GM12801 (cell line): ENCODE data around the gene DCAF5.

Source experiments
- CTCF ChIP-seq: IDR thresholded peaks from one replicate; pipeline ENCODE4 v1.5.1; 2011; ENCODE audit warnings: control low read depth; ENCODE audit not compliant: insufficient read length; ENCODE audit errors: extremely low read depth

Gene DCAF5

GRCh38 chr14:69047255-69047654, 105.7 kb downstream of the DCAF5 start:
- no peak for TF ChIP-seq CTCF

GRCh38 chr14:69046476-69046860, 106.5 kb downstream of the DCAF5 start:
- no peak for TF ChIP-seq CTCF

GRCh38 chr14:69045857-69046475, 107.0 kb downstream of the DCAF5 start:
- no peak for TF ChIP-seq CTCF

- TF ChIP-seq CTCF: no peak
Observed at GRCh38 chr14:69044965-69045555, 107.9 kb downstream of the DCAF5 start.

GRCh38 chr14:69044296-69044695, 108.6 kb downstream of the DCAF5 start:
- no peak for TF ChIP-seq CTCF

GRCh38 chr14:69043596-69044260, 109.2 kb downstream of the DCAF5 start:
- no peak for TF ChIP-seq CTCF

GRCh38 chr14:69042787-69043444, 110.0 kb downstream of the DCAF5 start:
- no peak for TF ChIP-seq CTCF
